Calu3 (cell line): ENCODE measurements around the gene JAZF1. TPM values are rescaled to one million over a fixed set of nuclear protein-coding genes. Genes with fewer than 3 reads are reported as not detected.

Experiments
- BruUV-seq: library from RNA; stranded (reverse); fragments of 400-500 nt; replicated peaks from 2 replicates; lab custom pipeline; 2021; lab: Mats Ljungman, UMichigan
- CTCF ChIA-PET: fragments of 300-600 bp; sonication (Branson Sonifier 250); formaldehyde crosslinking; loops from one replicate; lab custom pipeline; 2022; ENCODE audit warnings: antibody characterized with exemption; lab: Charles Lee
- DNase-seq: peaks from one replicate; pipeline ENCODE4 v3.0.0; 2022
- H3K27ac Mint-ChIP-seq: one replicate; pipeline ENCODE4 v1.8.0; 2022; ENCODE audit warnings: mixed read lengths; ENCODE audit not compliant: unreplicated experiment
- H3K27me3 Mint-ChIP-seq: one replicate; pipeline ENCODE4 v1.8.0; 2022; ENCODE audit warnings: mixed read lengths; ENCODE audit not compliant: unreplicated experiment
- H3K36me3 Mint-ChIP-seq: one replicate; pipeline ENCODE4 v1.8.0; 2022; ENCODE audit warnings: mild to moderate bottlenecking, moderate library complexity, mixed read lengths; ENCODE audit not compliant: insufficient read depth, unreplicated experiment
- H3K4me1 Mint-ChIP-seq: one replicate; pipeline ENCODE4 v1.8.0; 2022; ENCODE audit warnings: mild to moderate bottlenecking, low read depth, mixed read lengths; ENCODE audit not compliant: unreplicated experiment
- H3K4me3 Mint-ChIP-seq: one replicate; pipeline ENCODE4 v1.8.0; 2022; ENCODE audit warnings: mild to moderate bottlenecking, low read depth, moderate library complexity, mixed read lengths; ENCODE audit not compliant: unreplicated experiment
- H3K9me3 Mint-ChIP-seq: one replicate; pipeline ENCODE4 v1.8.0; 2022; ENCODE audit warnings: low read depth, mixed read lengths; ENCODE audit not compliant: unreplicated experiment
- intact Hi-C: fragments of 100-400 bp; cut with micrococcal nuclease; formaldehyde crosslinking; loops from one replicate; pipeline ENCODE4 v1.10.0; 2022; ENCODE audit not compliant: unreplicated experiment
- total RNA-seq: library from RNA; stranded (reverse); gene quantifications from 2 replicates; pipeline ENCODE4 v1.2.3, GENCODE V29; 2022
- TF ChIP-seq, protein P1 (sequence below): fragments of 200-600 bp; IDR thresholded peaks from one replicate; pipeline ENCODE4 v1.8.0; 2022; ENCODE audit warnings: antibody characterized with exemption; ENCODE audit not compliant: unreplicated experiment

JAZF1 gene
- total RNA-seq, 1 experiment from 2014 or later, result 10.7 TPM

DNA sequence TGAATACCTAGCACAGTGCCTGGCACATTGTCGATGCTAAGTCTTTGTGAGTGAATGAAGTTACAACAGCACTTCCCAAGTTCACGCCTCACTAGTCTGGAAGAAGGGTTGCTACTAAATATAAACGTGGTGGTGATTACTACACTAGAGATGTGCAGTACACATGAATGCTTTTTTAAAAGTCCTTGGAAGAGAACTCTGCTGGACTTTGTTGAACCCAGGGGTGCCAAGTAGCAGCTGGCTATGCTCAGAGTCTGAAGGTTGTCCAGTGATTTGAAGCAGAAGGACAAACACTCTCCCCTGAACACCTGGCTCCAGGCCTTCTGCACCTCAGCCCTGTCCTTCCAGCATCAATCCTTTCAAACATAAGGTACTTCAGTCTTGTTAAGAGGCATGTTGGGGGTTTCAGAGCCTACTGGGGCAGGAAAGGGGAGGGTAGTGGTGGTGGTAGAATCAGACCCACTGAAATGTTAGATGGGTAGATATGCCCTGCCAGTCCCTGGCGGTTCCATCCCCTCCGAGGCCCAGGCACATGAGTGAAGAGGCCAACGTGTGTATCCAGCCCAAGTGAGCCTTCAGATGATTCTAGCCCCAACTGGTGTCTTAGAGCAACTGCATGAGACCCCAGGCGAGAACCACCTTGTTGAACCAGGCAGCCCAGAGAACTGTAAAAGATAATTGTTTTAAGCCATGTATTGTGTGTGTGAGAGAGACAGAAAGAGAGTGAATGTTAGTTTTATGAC, 346.2 kb downstream of the JAZF1 start:
- Mint-ChIP-seq H3K36me3 (peaks cover 17% of the 10 kb centered on the region), H3K9me3 (no peaks in the 10 kb centered on the region), H3K4me3 (no peak overlapping the region), H3K27ac (no peak overlapping the region), H3K4me1 (no peaks in the 10 kb centered on the region), H3K27me3 (no peaks in the 10 kb centered on the region)
- no TSS peak for BruUV-seq
- TF ChIP-seq, protein P1, sequence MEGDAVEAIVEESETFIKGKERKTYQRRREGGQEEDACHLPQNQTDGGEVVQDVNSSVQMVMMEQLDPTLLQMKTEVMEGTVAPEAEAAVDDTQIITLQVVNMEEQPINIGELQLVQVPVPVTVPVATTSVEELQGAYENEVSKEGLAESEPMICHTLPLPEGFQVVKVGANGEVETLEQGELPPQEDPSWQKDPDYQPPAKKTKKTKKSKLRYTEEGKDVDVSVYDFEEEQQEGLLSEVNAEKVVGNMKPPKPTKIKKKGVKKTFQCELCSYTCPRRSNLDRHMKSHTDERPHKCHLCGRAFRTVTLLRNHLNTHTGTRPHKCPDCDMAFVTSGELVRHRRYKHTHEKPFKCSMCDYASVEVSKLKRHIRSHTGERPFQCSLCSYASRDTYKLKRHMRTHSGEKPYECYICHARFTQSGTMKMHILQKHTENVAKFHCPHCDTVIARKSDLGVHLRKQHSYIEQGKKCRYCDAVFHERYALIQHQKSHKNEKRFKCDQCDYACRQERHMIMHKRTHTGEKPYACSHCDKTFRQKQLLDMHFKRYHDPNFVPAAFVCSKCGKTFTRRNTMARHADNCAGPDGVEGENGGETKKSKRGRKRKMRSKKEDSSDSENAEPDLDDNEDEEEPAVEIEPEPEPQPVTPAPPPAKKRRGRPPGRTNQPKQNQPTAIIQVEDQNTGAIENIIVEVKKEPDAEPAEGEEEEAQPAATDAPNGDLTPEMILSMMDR, result no peak
- intact Hi-C loops, result loop anchor here (10.0 kb wide), 1 partner anchor 190 kb away; no protein-coding TSS in a partner anchor
- no peak for DNase-seq
- CTCF ChIA-PET, result no interaction called here

DNA sequence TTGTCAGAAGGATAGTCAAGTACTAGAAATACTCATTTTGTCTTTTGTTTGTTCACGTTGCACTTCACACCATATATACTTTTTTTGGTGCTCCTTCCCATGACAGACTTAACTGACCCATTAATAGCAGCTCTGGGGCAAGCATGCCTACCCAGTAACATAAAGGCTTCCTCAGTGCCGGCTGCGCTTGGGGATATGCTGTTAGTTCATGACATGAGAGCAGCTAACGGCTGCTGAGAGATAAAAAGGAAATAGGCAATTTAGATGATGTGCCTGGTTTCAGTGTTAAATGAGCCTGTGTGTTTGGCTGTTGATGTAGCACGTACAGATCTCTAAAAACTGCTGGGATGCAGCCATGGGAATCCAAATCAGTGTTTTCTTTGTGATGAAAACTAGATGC, 354.2 kb downstream of the JAZF1 start:
- no TSS peak for BruUV-seq
- H3K4me3 Mint-ChIP-seq, result no peak overlapping the region

DNA sequence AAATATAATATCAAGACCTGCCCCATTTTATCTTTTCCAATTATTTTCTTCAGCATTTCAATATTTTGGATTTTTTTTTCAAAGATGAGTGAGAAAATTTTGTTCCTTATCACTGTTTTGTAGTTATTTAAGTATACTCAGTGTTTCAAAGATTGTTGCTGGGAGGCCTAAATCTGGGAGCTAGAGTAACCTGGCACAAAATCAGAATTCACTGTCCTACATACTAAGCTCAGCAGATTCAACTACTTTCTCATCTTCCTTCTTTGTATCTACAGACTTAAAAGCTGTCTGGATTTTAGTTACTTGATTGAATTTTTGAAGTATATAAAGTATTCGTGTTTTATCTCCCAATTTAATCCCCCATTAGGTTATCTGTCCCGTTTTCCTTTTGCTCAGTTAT, 354.7 kb downstream of the JAZF1 start:
- H3K36me3 Mint-ChIP-seq, result peaks cover 12% of the 10 kb centered on the region
- H3K4me3 Mint-ChIP-seq, result no peak overlapping the region
- no peak overlapping the region for H3K27ac Mint-ChIP-seq
- H3K27me3 Mint-ChIP-seq, result no peaks in the 10 kb centered on the region
- TF ChIP-seq, protein P1, result no peak
- intact Hi-C loops, result no loop called here
- H3K9me3 Mint-ChIP-seq, result no peaks in the 10 kb centered on the region
- BruUV-seq, result no TSS peak
- CTCF ChIA-PET, result no interaction called here
- H3K4me1 Mint-ChIP-seq, result no peaks in the 10 kb centered on the region
- DNase-seq, result no peak

More for the DNA sequence above, 354.2 kb downstream of the JAZF1 start:
- intact Hi-C loops, result no loop called here
- Mint-ChIP-seq H3K36me3 (peaks cover 12% of the 10 kb centered on the region), H3K9me3 (no peaks in the 10 kb centered on the region), H3K27me3 (no peaks in the 10 kb centered on the region), H3K4me1 (no peaks in the 10 kb centered on the region), H3K27ac (no peak overlapping the region)
- TF ChIP-seq, protein P1, result no peak
- no peak for DNase-seq
- CTCF ChIA-PET, result no interaction called here

DNA sequence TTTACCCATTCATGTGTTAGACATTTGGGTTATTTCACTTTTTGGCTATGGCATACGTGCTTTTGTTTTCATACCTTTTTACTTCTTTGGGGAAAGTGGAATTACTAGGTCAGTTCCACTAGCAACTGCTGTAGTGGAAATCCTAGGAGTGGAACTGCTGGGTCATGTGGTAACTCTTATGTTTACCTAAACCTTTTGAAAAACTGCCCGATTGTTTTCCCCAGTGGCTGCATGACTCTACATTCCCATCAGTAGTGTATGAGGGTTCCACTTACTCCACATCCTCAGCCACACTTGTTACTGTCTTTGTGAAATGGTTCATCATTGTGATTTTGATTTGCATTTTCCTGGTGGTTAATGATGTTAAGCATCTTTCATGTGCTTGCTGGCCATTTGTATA, 358.4 kb downstream of the JAZF1 start:
- H3K4me1 Mint-ChIP-seq, result no peaks in the 10 kb centered on the region
- intact Hi-C loops, result no loop called here
- no peaks in the 10 kb centered on the region for H3K27me3 Mint-ChIP-seq
- TF ChIP-seq, protein P1, result no peak
- BruUV-seq, result no TSS peak
- no peaks in the 10 kb centered on the region for H3K36me3 Mint-ChIP-seq
- H3K4me3 Mint-ChIP-seq, result no peak overlapping the region
- no peak overlapping the region for H3K27ac Mint-ChIP-seq
- H3K9me3 Mint-ChIP-seq, result no peaks in the 10 kb centered on the region
- DNase-seq, result no peak
- CTCF ChIA-PET, result no interaction called here
